KMS-11 (cell line): Measurements from ENCODE around the gene LCT.

Source experiments
- H2AFZ ChIP-seq: fragments of 200-600 bp; sonication (generic); 2 replicates; pipeline ENCODE4 v1.6.1; 2016; ENCODE audit warnings: antibody characterized with exemption, mixed run types, low read depth
- H3K27ac ChIP-seq: fragments of 200-600 bp; sonication (generic); 2 replicates; pipeline ENCODE4 v1.6.1; 2016; ENCODE audit warnings: mild to moderate bottlenecking, mixed run types
- H3K27me3 ChIP-seq: fragments of 200-600 bp; sonication (generic); 2 replicates; pipeline ENCODE4 v1.6.1; 2017; ENCODE audit warnings: mild to moderate bottlenecking, low read depth, mixed run types, moderate library complexity; ENCODE audit not compliant: insufficient read depth
- H3K36me3 ChIP-seq: fragments of 200-600 bp; sonication (generic); 2 replicates; pipeline ENCODE4 v1.6.1; 2017; ENCODE audit warnings: mild to moderate bottlenecking, mixed run types; ENCODE audit not compliant: insufficient read depth
- H3K4me1 ChIP-seq: fragments of 200-600 bp; sonication (generic); 2 replicates; pipeline ENCODE4 v1.6.1; 2016; ENCODE audit warnings: mild to moderate bottlenecking, low read depth, mixed run types; ENCODE audit not compliant: poor library complexity, severe bottlenecking
- H3K4me2 ChIP-seq: fragments of 200-600 bp; sonication (generic); 2 replicates; pipeline ENCODE4 v1.7.0; 2016; ENCODE audit warnings: mild to moderate bottlenecking, mixed run types
- H3K4me3 ChIP-seq: fragments of 200-600 bp; sonication (generic); IDR thresholded peaks from 2 replicates; pipeline ENCODE4 v1.6.1; 2017; ENCODE audit warnings: low read depth, low read length, mixed read lengths; ENCODE audit not compliant: insufficient read depth
- H3K79me2 ChIP-seq: fragments of 200-600 bp; sonication (generic); 2 replicates; pipeline ENCODE4 v1.6.1; 2016; ENCODE audit warnings: low read depth, mixed run types; ENCODE audit not compliant: insufficient read depth
- H3K9ac ChIP-seq: fragments of 200-600 bp; sonication (generic); 2 replicates; pipeline ENCODE4 v1.6.1; 2016; ENCODE audit warnings: mild to moderate bottlenecking, mixed run types
- H4K20me1 ChIP-seq: fragments of 200-600 bp; sonication (generic); 2 replicates; pipeline ENCODE4 v1.6.1; 2016; ENCODE audit warnings: mild to moderate bottlenecking, mixed run types; ENCODE audit not compliant: insufficient read depth
- TF ChIP-seq, protein P1 (sequence below): fragments of 200-600 bp; sonication (generic); conservative IDR thresholded peaks from 2 replicates; pipeline ENCODE4 v1.6.1; 2017; ENCODE audit warnings: low read depth, mild to moderate bottlenecking, antibody characterized with exemption, low read length, moderate library complexity, mixed read lengths

Gene LCT

DNA sequence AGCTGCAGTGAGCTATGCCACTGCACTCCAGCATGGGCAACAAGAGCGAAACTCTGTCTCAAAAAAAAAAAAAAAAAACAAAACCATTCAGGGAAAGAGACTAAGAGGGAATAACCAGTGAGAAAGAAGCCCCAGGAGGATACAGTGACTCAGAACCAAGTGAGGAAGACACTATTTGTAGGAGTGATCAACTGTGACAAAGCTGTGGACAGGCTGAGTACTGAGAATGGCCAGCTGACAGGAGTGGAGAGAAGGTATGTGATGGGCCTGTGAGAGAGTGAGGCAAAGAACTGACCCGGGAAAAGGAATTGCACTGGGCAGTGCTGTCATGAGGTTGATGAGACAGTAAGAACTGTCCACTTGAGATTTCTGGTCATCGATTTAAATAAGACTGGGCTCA, 6.7 kb upstream of the LCT start:
- no peak overlapping the region for H2AFZ ChIP-seq
- no peaks in the 10 kb centered on the region for H3K4me1 ChIP-seq
- no peak overlapping the region for H3K9ac ChIP-seq
- H3K27ac ChIP-seq: no peak overlapping the region
- H3K4me3 ChIP-seq: no peak overlapping the region
- TF ChIP-seq, protein P1, sequence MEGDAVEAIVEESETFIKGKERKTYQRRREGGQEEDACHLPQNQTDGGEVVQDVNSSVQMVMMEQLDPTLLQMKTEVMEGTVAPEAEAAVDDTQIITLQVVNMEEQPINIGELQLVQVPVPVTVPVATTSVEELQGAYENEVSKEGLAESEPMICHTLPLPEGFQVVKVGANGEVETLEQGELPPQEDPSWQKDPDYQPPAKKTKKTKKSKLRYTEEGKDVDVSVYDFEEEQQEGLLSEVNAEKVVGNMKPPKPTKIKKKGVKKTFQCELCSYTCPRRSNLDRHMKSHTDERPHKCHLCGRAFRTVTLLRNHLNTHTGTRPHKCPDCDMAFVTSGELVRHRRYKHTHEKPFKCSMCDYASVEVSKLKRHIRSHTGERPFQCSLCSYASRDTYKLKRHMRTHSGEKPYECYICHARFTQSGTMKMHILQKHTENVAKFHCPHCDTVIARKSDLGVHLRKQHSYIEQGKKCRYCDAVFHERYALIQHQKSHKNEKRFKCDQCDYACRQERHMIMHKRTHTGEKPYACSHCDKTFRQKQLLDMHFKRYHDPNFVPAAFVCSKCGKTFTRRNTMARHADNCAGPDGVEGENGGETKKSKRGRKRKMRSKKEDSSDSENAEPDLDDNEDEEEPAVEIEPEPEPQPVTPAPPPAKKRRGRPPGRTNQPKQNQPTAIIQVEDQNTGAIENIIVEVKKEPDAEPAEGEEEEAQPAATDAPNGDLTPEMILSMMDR: no peak
- no peaks in the 10 kb centered on the region for H3K79me2 ChIP-seq
- no peaks in the 10 kb centered on the region for H3K36me3 ChIP-seq
- no peak overlapping the region for H3K4me2 ChIP-seq
- H4K20me1 ChIP-seq: no peaks in the 10 kb centered on the region
- H3K27me3 ChIP-seq: no peaks in the 10 kb centered on the region

DNA sequence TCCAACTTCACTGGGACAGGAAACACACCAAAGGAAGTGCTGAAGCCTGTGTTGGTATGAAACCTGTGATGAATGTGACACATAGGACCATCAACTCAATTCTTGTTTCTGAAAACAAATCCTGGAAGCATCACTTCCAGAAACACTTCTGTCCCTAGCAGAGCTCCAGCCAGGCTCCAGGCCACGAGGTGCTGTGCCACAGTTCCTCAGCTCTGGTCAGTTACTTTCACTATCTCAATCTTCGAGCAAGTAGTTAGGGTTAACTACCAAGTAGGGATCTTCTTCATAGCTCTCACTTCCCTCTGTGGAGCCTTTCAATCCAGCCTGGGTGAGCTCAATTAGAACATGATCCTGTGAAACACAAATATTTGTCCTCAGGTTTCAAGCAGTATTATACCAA, 3.6 kb upstream of the LCT start:
- H3K9ac ChIP-seq: no peak overlapping the region
- H3K27ac ChIP-seq: no peak overlapping the region
- H3K79me2 ChIP-seq: no peaks in the 10 kb centered on the region
- no peak overlapping the region for H3K4me2 ChIP-seq
- no peaks in the 10 kb centered on the region for H4K20me1 ChIP-seq
- no peaks in the 10 kb centered on the region for H3K36me3 ChIP-seq
- no peak overlapping the region for H2AFZ ChIP-seq
- TF ChIP-seq, protein P1: no peak
- no peaks in the 10 kb centered on the region for H3K4me1 ChIP-seq
- no peaks in the 10 kb centered on the region for H3K27me3 ChIP-seq
- H3K4me3 ChIP-seq: no peak overlapping the region

DNA sequence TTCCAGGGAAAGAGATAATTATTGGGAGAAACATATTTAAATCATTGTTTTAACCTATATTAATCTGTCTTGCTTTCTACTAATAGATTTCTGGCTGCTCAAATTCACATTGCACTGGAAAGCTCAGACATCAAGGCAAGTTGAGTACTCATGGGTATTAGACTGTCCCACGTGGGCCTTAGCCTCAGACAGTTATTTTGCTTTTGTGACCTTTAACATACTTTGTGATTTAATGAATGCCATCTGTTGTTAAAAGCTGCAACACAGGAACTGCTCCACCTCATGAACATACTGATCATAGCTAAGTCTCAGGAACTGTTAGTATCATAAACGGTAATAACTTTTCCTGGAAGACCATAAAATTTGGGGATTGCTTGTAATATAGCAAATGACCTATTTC, 2.7 kb upstream of the LCT start:
- TF ChIP-seq, protein P1: no peak
- H3K27ac ChIP-seq: no peak overlapping the region
- no peaks in the 10 kb centered on the region for H4K20me1 ChIP-seq
- no peak overlapping the region for H3K4me3 ChIP-seq
- no peaks in the 10 kb centered on the region for H3K27me3 ChIP-seq
- H3K9ac ChIP-seq: no peak overlapping the region
- no peak overlapping the region for H3K4me2 ChIP-seq
- H3K79me2 ChIP-seq: no peaks in the 10 kb centered on the region
- no peaks in the 10 kb centered on the region for H3K4me1 ChIP-seq
- H2AFZ ChIP-seq: no peak overlapping the region
- no peaks in the 10 kb centered on the region for H3K36me3 ChIP-seq

DNA sequence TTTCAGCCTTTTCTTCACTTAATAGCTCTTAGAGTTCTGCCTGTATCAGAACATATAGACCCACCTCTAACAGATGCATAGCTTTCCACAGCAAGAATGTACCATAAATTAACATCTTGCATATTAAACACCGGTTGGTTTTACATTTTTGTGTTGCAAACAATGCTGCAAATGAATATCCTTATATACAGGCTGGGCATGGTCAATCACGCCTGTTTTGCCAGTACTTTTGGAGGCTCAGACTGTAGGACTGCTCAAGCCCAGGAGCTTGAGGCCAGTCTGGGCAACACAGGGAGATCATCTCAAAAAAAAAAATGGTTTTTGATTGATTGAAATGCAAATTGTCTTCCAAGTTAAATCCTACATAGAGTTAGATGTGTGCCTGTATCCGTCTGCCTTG, 1.5 kb upstream of the LCT start:
- H4K20me1 ChIP-seq: no peaks in the 10 kb centered on the region
- H3K27me3 ChIP-seq: no peaks in the 10 kb centered on the region
- H3K4me2 ChIP-seq: no peak overlapping the region
- H3K4me3 ChIP-seq: no peak overlapping the region
- H3K27ac ChIP-seq: no peak overlapping the region
- TF ChIP-seq, protein P1: no peak
- H3K9ac ChIP-seq: no peak overlapping the region
- no peak overlapping the region for H2AFZ ChIP-seq
- no peaks in the 10 kb centered on the region for H3K36me3 ChIP-seq
- no peaks in the 10 kb centered on the region for H3K4me1 ChIP-seq
- H3K79me2 ChIP-seq: no peaks in the 10 kb centered on the region

DNA sequence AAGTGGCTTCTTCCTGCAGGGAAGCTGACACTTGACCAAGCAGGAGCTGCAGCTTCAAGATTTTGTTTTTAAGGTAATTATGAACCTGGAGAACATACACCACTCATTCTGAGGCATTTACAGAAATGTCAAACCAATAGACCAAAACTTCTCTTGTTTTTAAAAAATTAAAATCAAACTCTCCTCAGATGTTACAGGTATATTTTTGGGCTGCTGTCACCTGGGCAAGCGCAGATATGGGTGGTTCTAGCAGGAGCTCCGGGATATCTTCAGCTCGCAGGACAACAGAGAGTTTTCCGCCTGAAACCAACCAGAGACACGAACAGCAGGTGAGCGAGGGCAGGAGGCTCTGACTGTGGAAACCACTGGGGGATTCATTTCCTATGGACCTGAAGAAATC, 4.1 kb downstream of the LCT start:
- TF ChIP-seq, protein P1: no peak
- no peaks in the 10 kb centered on the region for H3K4me1 ChIP-seq
- no peaks in the 10 kb centered on the region for H3K79me2 ChIP-seq
- no peak overlapping the region for H3K4me3 ChIP-seq
- H3K9ac ChIP-seq: no peak overlapping the region
- H3K4me2 ChIP-seq: no peak overlapping the region
- no peak overlapping the region for H2AFZ ChIP-seq
- no peaks in the 10 kb centered on the region for H3K27me3 ChIP-seq
- no peaks in the 10 kb centered on the region for H3K36me3 ChIP-seq
- H4K20me1 ChIP-seq: no peaks in the 10 kb centered on the region
- H3K27ac ChIP-seq: no peak overlapping the region
